Loucy (cell line): ENCODE measurements around the gene TSPEAR.

Experiments
- H2AFZ ChIP-seq: fragments of 200-600 bp; sonication (generic); 2 replicates; pipeline ENCODE4 v1.6.0; 2016; ENCODE audit warnings: antibody characterized with exemption, mild to moderate bottlenecking, low read length, moderate library complexity
- H3F3A ChIP-seq: fragments of 200-600 bp; 2 replicates; pipeline ENCODE4 v1.6.0; 2016; ENCODE audit warnings: antibody characterized with exemption, low read depth, mild to moderate bottlenecking
- H3K27me3 ChIP-seq: fragments of 200-600 bp; sonication (generic); 2 replicates; pipeline ENCODE4 v1.6.1; 2014; ENCODE audit warnings: low read length, mild to moderate bottlenecking; ENCODE audit not compliant: insufficient read depth, poor library complexity, severe bottlenecking
- H3K36me3 ChIP-seq: fragments of 200-600 bp; sonication (generic); 2 replicates; pipeline ENCODE4 v1.6.1; 2016; ENCODE audit warnings: low read length; ENCODE audit not compliant: insufficient read depth
- H3K4me1 ChIP-seq: fragments of 200-600 bp; sonication (generic); 2 replicates; pipeline ENCODE4 v1.5.1; 2014; ENCODE audit warnings: low read length, mild to moderate bottlenecking; ENCODE audit not compliant: insufficient read depth, poor library complexity, severe bottlenecking
- H3K4me2 ChIP-seq: fragments of 200-600 bp; sonication (generic); 2 replicates; pipeline ENCODE4 v1.6.0; 2014; ENCODE audit warnings: antibody characterized with exemption, low read length, low read depth, mild to moderate bottlenecking; ENCODE audit not compliant: poor library complexity, severe bottlenecking
- H3K4me3 ChIP-seq: fragments of 200-600 bp; sonication (generic); 2 replicates; pipeline ENCODE4 v1.5.1; 2014; ENCODE audit warnings: low read length, mild to moderate bottlenecking, mixed read lengths; ENCODE audit not compliant: poor library complexity, severe bottlenecking
- H3K79me2 ChIP-seq: fragments of 200-600 bp; sonication (generic); 2 replicates; pipeline ENCODE4 v1.6.1; 2014; ENCODE audit warnings: low read length; ENCODE audit not compliant: insufficient read depth
- H3K9ac ChIP-seq: fragments of 200-600 bp; sonication (generic); 2 replicates; pipeline ENCODE4 v1.6.0; 2014; ENCODE audit warnings: mild to moderate bottlenecking, low read depth, low read length, moderate library complexity; ENCODE audit not compliant: poor library complexity, severe bottlenecking
- H3K9me2 ChIP-seq: fragments of 200-600 bp; sonication (generic); replicated peaks from 2 replicates; pipeline ENCODE4 v1.6.1; 2016; ENCODE audit warnings: low read depth, low read length, mixed read lengths
- H3K9me3 ChIP-seq: fragments of 200-600 bp; sonication (generic); 2 replicates; pipeline ENCODE4 v1.6.1; 2014; ENCODE audit warnings: mild to moderate bottlenecking, antibody characterized with exemption, low read length, low read depth; ENCODE audit not compliant: insufficient read depth
- H4K20me1 ChIP-seq: fragments of 200-600 bp; sonication (generic); 2 replicates; pipeline ENCODE4 v1.6.0; 2014; ENCODE audit warnings: antibody characterized with exemption, low read length, mild to moderate bottlenecking; ENCODE audit not compliant: insufficient read depth, poor library complexity, severe bottlenecking
- CTCF ChIP-seq: fragments of 200-600 bp; sonication (generic); conservative IDR thresholded peaks from 2 replicates; pipeline ENCODE4 v1.5.1; 2014; ENCODE audit warnings: mild to moderate bottlenecking, antibody characterized with exemption, low read length
- EZH2phosphoT487 ChIP-seq: fragments of 200-600 bp; IDR thresholded peaks from 2 replicates; pipeline ENCODE4 v1.6.1; 2018; ENCODE audit warnings: antibody characterized with exemption, mild to moderate bottlenecking, moderate library complexity, borderline replicate concordance

Gene TSPEAR

DNA sequence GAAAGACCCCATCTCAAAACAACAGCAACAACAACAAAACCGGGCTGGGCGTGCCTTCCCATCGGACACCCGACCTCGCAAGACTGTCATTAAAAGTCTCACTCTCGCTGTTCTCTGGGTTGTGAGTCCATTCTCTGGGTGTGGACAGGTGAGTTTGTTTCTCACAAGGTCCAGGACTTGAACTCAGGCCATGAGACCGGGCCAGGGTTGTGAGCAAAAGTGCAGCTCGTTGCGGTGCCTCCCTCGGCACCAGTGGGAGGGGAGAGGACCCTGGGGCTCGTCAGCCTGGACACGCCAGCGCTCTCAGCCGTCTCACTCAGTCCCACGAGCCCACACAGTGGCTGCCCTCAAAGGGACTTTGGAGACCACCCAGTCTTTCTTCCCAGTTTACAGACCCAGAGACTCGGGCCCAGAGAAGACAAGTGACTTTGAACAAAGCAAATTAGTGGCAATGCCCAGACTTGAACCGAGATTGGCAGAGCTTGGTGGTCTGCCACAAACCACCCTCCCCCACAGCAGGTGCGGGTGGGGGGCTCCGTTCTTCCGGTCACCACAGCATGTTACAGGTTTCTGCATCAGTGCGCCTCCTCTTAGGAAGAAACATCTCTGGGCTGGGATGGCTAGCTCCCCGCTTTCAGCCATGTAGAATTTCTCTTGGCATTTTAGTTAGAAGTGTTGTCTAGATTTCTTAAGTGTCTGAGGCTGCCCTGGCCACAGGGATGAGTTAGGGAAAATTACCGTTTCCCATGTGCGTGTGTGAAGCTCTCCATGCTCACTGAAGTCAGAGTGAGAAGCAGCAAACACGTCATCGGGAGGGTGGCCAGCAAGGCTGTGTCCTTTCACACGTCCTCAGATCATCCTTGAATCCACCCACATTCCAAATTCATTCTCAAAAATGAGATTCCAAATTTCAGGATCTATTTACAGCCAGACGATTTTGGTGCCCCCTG is 227.8 kb downstream of the TSPEAR start:
- no peaks in the 10 kb centered on the region for H3F3A ChIP-seq
- H3K4me3 ChIP-seq = no peak overlapping the region
- H3K9ac ChIP-seq = no peak overlapping the region
- H3K4me1 ChIP-seq = no peaks in the 10 kb centered on the region
- no peaks in the 10 kb centered on the region for H3K27me3 ChIP-seq
- TF ChIP-seq CTCF (no peak), EZH2phosphoT487 (no peak)
- no peak overlapping the region for H2AFZ ChIP-seq
- no peaks in the 10 kb centered on the region for H3K9me2 ChIP-seq
- H3K4me2 ChIP-seq = no peak overlapping the region
- no peaks in the 10 kb centered on the region for H3K9me3 ChIP-seq
- H3K79me2 ChIP-seq = no peaks in the 10 kb centered on the region
- H4K20me1 ChIP-seq = no peaks in the 10 kb centered on the region
- no peaks in the 10 kb centered on the region for H3K36me3 ChIP-seq

- no peaks in the 10 kb centered on the region for H3K4me1 ChIP-seq
- H3F3A ChIP-seq = no peaks in the 10 kb centered on the region
- no peak overlapping the region for H3K9ac ChIP-seq
- no peak overlapping the region for H3K4me2 ChIP-seq
- no peaks in the 10 kb centered on the region for H4K20me1 ChIP-seq
- no peaks in the 10 kb centered on the region for H3K27me3 ChIP-seq
- no peaks in the 10 kb centered on the region for H3K9me2 ChIP-seq
- no peak for TF ChIP-seq CTCF
- no peak for TF ChIP-seq EZH2phosphoT487
- no peaks in the 10 kb centered on the region for H3K79me2 ChIP-seq
- H3K36me3 ChIP-seq = no peaks in the 10 kb centered on the region
- H3K9me3 ChIP-seq = no peaks in the 10 kb centered on the region
- H3K4me3 ChIP-seq = no peak overlapping the region
- H2AFZ ChIP-seq = no peak overlapping the region
Observed at GRCh38 chr21:44482581-44483287, 228.6 kb downstream of the TSPEAR start.

DNA sequence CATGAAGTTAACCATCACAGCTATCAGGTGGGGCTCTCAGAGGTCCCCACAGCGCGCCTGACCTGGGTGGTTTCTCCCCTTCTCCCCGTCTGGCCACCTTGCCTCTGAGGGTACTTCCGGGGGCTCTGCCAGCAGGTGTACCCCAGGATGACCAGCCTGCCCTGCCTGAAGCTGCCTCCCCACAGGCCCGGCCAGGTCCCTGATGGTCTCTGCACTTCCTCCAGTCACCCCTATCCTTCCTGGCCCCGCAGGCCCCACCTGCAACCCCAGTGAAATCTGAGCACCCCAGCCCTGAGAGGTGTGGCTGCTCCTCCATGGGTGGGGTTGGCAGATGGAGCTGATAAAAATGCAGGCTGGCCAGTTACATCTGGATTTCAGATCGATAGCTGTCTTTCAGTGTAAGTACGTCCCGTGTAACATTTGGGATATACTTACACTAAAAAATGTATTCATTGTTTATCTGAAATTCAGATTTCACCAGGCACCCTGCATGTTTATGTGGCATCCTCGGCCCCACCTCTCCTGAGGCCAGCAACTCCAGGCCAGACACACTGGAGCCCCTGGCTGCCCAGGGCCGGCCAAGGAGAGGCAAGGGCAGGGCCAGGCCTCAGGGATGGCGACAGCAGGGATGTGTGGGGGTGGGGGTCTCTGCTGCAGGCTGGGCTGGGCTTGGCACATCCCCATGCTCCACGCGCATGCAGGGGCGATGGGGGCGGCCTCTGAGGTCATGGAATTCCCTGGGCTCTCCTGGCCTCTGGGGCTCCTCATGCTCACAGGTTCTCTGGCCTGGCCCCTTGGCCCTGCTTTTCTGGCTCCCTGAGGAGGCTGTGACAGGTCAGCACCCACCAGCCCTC is 230.9 kb downstream of the TSPEAR start:
- Histone ChIP-seq H2AFZ (no peak overlapping the region), H3K4me3 (no peak overlapping the region), H3K9me2 (no peaks in the 10 kb centered on the region), H3K9ac (no peak overlapping the region), H3K79me2 (no peaks in the 10 kb centered on the region), H3K27me3 (no peaks in the 10 kb centered on the region), H3K4me1 (no peaks in the 10 kb centered on the region), H3K9me3 (no peaks in the 10 kb centered on the region), H3F3A (no peaks in the 10 kb centered on the region), H3K36me3 (no peaks in the 10 kb centered on the region), H3K4me2 (no peak overlapping the region), H4K20me1 (no peaks in the 10 kb centered on the region)
- TF ChIP-seq CTCF (no peak), EZH2phosphoT487 (no peak)
